GM19372 (cell line): ENCODE data around the gene AGXT.
"Not testable (repeated sequence)": the region's sequence is repeated elsewhere in the genome, so short reads cannot be mapped to it uniquely, and the experiment has no call there.

Experiments
- ATAC-seq: cut with Tn5 transposase; IDR thresholded peaks from one replicate; pipeline ENCODE4 v1.9.1; 2021; ENCODE audit warnings: mild to moderate bottlenecking, low read depth, moderate library complexity; ENCODE audit not compliant: unreplicated experiment

The AGXT gene

DNA sequence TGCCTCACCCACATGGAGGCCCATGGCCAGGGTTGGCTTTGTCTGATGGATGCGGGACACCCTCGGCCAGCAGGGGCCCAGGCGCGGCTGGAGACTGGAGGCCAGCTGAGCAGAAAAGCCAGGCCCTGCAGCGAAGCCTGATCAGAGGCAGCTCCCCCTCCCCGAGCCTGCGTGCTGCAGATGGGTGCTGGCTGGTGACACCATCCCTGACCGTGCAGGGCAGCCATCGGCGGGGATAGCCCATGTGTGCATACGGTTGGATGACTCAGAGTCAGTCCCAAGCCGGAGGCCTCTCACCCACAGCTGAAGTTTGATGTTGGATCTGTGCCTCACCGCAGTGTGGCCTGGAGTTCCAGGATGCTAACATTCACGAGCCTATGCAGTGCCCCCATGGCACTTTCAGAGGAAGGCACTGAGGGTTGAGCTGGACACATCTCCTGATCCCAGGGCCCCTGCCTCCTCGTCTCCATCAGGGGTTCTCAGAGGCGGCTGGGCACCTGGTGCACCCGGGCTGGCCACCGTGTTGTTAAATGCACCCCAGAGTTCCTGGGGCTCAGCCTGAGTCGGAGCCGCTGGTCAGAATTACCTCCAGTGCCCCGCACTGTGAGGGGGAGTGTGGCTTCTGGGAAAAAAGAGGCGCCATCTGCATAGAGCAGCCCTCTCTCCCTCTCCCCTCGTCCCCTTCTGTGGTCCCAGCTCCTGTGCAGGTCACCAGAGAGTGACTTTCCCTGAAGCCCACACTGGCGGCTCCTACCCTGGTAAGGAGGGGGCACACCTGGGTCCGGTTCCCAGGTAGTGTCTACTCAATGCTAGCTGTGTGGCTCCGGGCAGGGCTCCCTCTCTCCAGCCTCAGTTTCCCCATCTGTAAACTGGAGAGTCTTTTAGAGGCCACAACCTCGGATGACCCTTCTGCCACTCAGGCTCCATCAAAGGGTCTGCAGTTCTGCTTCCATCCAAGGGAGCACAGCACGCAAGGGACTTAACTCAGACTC, 29.2 kb upstream of the AGXT start:
- ATAC-seq = no peak

GRCh38 chr2:240840435-240841060, 28.1 kb upstream of the AGXT start:
- ATAC-seq = no peak

GRCh38 chr2:240846309-240846708, 22.3 kb upstream of the AGXT start:
- ATAC-seq = not testable (repeated sequence)

DNA sequence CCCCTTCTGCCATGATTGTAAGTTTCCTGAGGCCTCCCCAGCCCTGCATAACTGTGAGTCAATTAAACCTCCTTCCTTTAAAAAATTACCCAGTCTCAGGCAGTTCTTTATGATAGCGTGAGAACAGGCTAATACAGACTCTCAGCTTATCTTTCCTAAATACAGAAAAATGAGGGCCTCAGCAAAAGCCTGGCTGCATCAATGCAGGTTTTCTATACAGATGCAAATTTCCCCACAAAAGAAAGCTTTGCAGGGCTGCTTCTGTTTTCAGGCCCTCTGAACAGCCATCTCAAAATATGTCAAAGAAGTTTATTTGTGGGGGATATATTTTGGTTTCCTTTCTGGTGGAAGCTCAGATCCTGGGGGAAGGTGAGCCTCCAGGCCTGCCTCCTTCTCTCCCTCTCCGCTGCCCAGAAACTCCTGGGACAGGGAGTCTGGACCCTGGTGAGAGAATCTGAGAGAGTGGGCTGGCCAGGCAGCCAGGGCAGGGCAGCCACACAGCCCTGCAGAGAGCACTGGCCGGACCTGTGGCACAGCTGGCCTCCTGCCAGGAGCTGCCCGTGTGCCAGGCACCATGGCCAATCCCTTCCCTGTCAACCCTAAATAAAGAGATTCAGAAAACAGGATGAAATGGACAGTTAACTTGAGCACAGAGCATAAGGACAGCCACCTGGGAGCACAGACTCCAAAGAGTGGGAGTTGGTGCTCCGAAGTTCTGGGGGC, 21.6 kb upstream of the AGXT start:
- ATAC-seq = no peak

- no peak for ATAC-seq
Observed at GRCh38 chr2:240847817-240848216, 20.8 kb upstream of the AGXT start.

- ATAC-seq = no peak
Observed at GRCh38 chr2:240848900-240849680, 19.5 kb upstream of the AGXT start.

DNA sequence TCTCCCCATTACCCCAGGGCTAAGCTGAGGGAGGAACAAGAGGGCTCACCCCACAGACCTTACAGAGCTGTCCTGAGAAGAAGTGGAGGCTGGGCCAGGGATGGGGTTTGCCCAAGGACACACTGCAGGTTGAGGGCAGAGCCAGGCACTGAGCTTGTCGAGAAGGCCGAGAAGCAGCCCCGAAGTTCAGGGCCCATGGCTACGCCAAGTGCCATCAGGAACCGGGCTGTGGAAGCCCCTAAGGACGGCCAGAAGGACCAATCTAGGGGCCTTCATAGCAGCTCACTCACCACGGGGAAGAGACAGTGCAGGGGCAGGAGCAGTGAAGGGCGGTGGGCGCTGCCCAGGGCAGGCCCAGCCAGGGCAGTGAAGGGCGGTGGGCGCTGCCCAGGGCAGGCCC, 18.6 kb upstream of the AGXT start:
- ATAC-seq = no peak

GRCh38 chr2:240850756-240851077, 17.9 kb upstream of the AGXT start:
- ATAC-seq = no peak

DNA sequence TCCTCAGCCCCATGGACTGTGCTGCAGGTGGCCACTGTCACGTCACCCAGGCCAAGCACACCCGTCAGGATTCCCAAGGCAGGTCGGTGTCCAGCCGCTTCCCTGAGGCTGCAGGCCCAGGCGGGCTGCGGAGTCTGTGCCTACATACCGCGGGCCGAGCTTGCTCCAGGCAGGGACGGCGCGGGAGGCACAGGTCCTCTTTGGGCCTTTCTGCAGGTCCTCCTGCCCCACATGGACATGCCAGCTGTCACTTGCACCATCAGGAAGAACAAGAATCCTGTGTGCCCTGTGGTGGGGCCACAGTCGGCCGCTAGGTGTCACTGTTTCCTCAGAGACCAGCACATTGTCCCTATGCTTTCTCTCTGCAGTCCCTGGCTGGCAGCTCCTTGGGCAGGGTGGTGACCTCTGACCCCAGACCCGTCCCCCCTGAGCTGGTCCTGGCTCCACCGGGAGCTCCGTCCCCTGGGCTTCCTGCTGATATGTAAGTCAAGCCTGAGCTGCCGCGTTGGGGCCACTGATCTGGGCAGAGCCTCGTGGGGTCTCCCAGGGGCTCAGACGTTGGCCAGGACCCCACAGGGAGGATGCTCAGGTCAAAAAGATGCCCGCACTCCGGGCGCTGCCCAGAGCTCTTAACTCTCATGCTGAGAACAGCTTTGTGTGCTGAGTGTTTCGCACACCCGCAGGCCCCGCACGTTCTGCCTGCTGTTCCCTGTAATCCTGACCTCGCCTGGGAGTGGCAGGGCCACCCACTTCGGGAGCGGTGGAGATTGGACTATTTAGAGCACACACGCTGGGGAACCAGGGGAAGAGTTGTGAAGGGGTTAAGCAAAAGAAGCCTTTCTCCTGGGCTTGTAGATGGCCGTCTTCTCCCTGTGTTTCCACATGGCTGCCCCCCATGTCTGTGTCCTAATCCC, 17.3 kb upstream of the AGXT start:
- ATAC-seq = no peak

DNA sequence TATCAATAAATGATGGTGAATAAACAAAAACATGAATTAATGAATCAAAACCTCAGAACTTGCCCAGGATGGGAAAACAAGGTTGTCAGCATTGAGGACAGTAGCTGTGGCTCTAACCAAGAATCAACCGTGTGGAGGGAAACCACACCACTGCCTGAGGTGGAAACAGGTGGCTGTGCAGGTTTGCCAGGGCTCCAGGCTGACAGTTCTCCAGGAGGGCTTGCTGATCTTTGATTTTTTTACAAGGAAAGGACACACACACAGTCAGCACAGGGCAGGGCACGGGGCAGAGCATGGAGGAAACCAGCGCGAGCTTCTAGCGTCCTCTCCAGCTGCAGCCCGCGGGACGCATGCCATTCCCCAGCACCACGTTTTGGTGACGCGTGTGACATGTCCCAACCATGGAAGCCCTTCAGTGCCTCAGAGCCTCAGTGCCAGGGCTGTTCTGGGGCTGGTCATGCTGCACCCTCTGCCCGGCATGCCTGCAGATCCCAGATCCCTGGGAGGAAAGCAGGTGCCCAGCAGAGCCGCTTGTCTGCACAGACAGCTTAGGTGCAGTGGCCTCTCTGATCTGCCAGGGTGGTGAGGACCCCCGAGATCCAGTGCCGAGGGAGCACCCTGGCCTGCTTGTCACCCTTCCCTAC, 15.8 kb upstream of the AGXT start:
- no peak for ATAC-seq

GRCh38 chr2:240855670-240856069, 13.0 kb upstream of the AGXT start:
- no peak for ATAC-seq

DNA sequence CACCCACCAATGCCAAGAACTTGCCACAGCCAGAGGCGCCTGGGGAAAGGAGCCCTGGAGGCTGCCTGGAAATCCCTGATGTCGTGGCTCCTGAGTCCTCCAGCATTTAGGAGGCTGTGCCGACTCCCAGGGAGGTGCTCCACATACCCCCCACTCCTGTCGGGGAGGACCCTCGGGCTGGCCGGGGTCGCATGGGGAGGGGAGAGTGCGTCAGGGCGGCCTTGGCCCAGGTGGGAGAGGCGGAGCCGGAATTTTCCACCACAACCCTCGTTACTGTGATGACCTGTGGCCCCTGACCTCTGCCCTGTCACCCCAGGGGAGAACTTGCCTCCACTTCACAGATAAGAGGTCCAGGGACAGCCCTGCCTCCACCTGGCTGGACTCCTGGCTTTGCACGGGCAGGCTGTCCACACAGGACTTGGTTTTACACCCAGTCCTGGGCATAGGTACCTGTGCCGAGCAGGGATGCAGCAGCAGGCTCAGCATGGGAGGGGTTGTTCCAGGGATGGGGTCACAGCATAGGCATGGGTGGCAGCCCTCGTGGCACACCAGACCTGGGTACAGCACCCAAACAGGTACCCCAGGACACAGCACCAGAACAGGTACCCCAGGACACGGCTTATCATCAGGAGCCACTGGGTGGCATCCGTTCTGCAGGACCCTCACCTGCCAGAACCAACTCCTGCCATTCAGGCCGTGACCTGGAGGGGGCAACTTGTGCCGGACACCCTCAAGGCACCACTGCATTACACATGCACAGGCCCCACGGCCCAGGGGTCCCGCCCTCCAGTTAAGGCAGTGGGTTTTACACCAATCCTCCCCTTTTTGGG, 12.3 kb upstream of the AGXT start:
- ATAC-seq = no peak

- no peak for ATAC-seq
Observed at GRCh38 chr2:240857039-240858008, 11.3 kb upstream of the AGXT start.

DNA sequence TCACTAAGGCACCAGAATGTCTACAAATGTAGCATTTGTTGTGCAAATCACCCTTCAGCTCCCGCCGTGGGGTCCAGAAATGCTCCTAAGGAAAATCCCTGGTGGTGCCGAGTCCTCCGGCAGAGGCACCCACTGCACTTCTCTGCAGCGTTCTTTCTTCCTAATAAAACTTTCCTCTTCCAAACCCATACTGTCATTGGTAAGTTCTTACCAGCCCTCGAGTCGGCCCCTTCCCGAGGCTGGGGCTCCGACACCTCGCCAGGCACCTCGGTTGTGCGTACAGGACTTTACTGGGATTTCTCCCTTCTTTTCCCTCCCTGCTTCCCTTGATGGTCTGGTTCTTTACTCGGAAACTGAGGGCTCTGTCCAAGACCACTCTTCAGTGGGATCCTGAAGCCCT, 10.3 kb upstream of the AGXT start:
- no peak for ATAC-seq

DNA sequence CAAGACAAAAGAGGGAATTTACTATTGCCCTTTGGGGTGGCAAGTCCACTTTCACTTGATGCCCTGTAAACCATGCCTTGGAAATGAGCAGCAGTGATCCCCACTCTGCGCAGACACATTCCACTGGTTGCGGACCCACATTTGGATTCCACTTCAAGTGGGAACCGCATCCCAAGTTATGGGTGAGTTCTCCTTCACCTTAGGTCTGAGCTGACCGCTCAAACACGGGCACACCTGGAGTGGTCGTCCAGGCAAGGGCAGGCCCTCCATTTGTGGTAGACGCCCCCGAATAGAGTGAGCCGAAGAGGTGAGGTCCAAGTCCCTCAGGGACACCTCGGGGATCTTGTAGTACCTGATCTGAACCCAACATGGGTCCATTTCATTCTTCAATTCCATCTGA, 9.8 kb upstream of the AGXT start:
- no peak for ATAC-seq

DNA sequence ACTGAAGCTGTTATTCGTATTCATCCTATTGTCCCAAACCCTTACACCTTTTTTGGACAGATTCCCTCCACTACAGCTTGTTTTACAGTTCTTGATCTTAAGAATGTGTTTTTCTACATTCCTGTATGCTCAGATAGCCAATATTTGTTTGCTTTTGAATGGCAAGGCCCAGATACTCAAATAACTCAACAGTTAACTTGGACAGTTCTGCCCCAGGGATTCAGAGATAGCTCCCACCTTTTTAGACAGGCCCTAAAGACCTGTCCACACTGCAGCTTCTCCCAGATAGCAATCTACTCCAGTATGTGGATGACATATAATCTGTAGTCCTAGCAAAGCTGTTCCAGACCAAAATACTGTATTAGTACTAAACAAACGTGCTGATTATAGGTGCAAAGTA, 7.1 kb upstream of the AGXT start:
- ATAC-seq = no peak

- no peak for ATAC-seq
Observed at GRCh38 chr2:240864475-240864874, 4.1 kb upstream of the AGXT start.
